SK-N-SH treated with all-trans-retinoic acid at 6 μM for 48 hours (cell line): ENCODE measurements around the gene ARID5B.

Experiments used
- ATAC-seq: fragments of 200-7000 bp; cut with Tn5 transposase; 3 replicates; pipeline ENCODE4 v1.9.1; 2020; ENCODE audit warnings: mild to moderate bottlenecking, moderate library complexity
- ARNTL ChIP-seq: fragments of 450-650 bp; formaldehyde crosslinking; IDR thresholded peaks from 2 replicates; pipeline ENCODE4 v1.5.0; 2020; ENCODE audit warnings: low read depth, mild to moderate bottlenecking, moderate library complexity, borderline replicate concordance
- BACH2 ChIP-seq: fragments of 250-450 bp; sonication (Bioruptor Pico); IDR thresholded peaks from 2 replicates; pipeline ENCODE4 v1.9.0; 2021; ENCODE audit warnings: mild to moderate bottlenecking, borderline replicate concordance
- ESRRG ChIP-seq: fragments of 250-450 bp; sonication (Bioruptor Pico); IDR thresholded peaks from 2 replicates; pipeline ENCODE4 v1.6.1; 2021; ENCODE audit warnings: mild to moderate bottlenecking
- ISL1 ChIP-seq: fragments of 250-450 bp; sonication (Bioruptor Pico); IDR thresholded peaks from 2 replicates; pipeline ENCODE4 v2.1.2; 2022; ENCODE audit warnings: mild to moderate bottlenecking, moderate library complexity
- POU6F1 ChIP-seq: fragments of 250-450 bp; sonication (Bioruptor Pico); IDR thresholded peaks from 2 replicates; pipeline ENCODE4 v1.8.0; 2021; ENCODE audit warnings: low read depth, mild to moderate bottlenecking, moderate library complexity, borderline replicate concordance
- PPARA ChIP-seq: fragments of 250-450 bp; sonication (Bioruptor Pico); IDR thresholded peaks from 2 replicates; pipeline ENCODE4 v1.5.0; 2020; ENCODE audit warnings: mild to moderate bottlenecking, borderline replicate concordance
- RARB ChIP-seq: fragments of 250-450 bp; sonication (Bioruptor Pico); IDR thresholded peaks from 2 replicates; pipeline ENCODE4 v1.8.0; 2021; ENCODE audit warnings: mild to moderate bottlenecking, moderate library complexity
- SNAI2 ChIP-seq: fragments of 250-450 bp; sonication (Bioruptor Pico); IDR thresholded peaks from 2 replicates; pipeline ENCODE4 v1.5.0; 2020; ENCODE audit warnings: mild to moderate bottlenecking, moderate library complexity
- TCF4 ChIP-seq: fragments of 250-450 bp; sonication (Bioruptor Pico); IDR thresholded peaks from 2 replicates; pipeline ENCODE4 v1.8.0; 2021; ENCODE audit warnings: mild to moderate bottlenecking, moderate library complexity, borderline replicate concordance
- TOX ChIP-seq: fragments of 250-450 bp; sonication (Bioruptor Pico); IDR thresholded peaks from 2 replicates; pipeline ENCODE4 v1.8.0; 2021; ENCODE audit warnings: mild to moderate bottlenecking, moderate library complexity, borderline replicate concordance
- TSHZ2 ChIP-seq: fragments of 250-450 bp; sonication (Bioruptor Pico); IDR thresholded peaks from 2 replicates; pipeline ENCODE4 v1.5.0; 2020; ENCODE audit warnings: mild to moderate bottlenecking, moderate library complexity
- ZC3H10 ChIP-seq: fragments of 250-450 bp; sonication (Bioruptor Pico); IDR thresholded peaks from 2 replicates; pipeline ENCODE4 v1.5.1; 2021; ENCODE audit warnings: mild to moderate bottlenecking, moderate library complexity
- ZFP3 ChIP-seq: fragments of 250-450 bp; sonication (Bioruptor Pico); IDR thresholded peaks from 2 replicates; pipeline ENCODE4 v1.5.0; 2020; ENCODE audit warnings: mild to moderate bottlenecking, moderate library complexity
- ZFP30 ChIP-seq: fragments of 450-650 bp; formaldehyde crosslinking; IDR thresholded peaks from 2 replicates; pipeline ENCODE4 v1.5.0; 2022; ENCODE audit warnings: mild to moderate bottlenecking, moderate library complexity
- ZNF565 ChIP-seq: fragments of 450-650 bp; formaldehyde crosslinking; conservative IDR thresholded peaks from 2 replicates; pipeline ENCODE4 v1.5.0; 2020; ENCODE audit warnings: low read depth, mild to moderate bottlenecking, moderate library complexity
- ZNF70 ChIP-seq: fragments of 450-650 bp; formaldehyde crosslinking; IDR thresholded peaks from 2 replicates; pipeline ENCODE4 v1.5.0; 2020; ENCODE audit warnings: mild to moderate bottlenecking, moderate library complexity
- TF ChIP-seq, protein P1 (sequence below): fragments of 250-450 bp; sonication (Bioruptor Pico); IDR thresholded peaks from 2 replicates; pipeline ENCODE4 v1.5.1; 2020; ENCODE audit warnings: low read depth, mild to moderate bottlenecking, moderate library complexity
- TF ChIP-seq, protein P2 (sequence below): fragments of 250-450 bp; sonication (Bioruptor Pico); IDR thresholded peaks from 2 replicates; pipeline ENCODE4 v1.5.1; 2021; ENCODE audit warnings: mild to moderate bottlenecking, moderate library complexity
- TF ChIP-seq, protein P3 (sequence below): fragments of 250-450 bp; sonication (Bioruptor Pico); IDR thresholded peaks from 2 replicates; pipeline ENCODE4 v1.8.0; 2020; ENCODE audit warnings: mild to moderate bottlenecking, moderate library complexity, borderline replicate concordance

The ARID5B gene

GRCh38 chr10:61964949-61965702 is 63.6 kb downstream of the ARID5B start:
- TF ChIP-seq, protein P1, sequence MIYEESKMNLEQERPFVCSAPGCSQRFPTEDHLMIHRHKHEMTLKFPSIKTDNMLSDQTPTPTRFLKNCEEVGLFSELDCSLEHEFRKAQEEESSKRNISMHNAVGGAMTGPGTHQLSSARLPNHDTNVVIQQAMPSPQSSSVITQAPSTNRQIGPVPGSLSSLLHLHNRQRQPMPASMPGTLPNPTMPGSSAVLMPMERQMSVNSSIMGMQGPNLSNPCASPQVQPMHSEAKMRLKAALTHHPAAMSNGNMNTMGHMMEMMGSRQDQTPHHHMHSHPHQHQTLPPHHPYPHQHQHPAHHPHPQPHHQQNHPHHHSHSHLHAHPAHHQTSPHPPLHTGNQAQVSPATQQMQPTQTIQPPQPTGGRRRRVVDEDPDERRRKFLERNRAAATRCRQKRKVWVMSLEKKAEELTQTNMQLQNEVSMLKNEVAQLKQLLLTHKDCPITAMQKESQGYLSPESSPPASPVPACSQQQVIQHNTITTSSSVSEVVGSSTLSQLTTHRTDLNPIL (CRISPR knock-in tag), result no peak
- TF ChIP-seq BACH2, result no peak
- TF ChIP-seq, protein P2, sequence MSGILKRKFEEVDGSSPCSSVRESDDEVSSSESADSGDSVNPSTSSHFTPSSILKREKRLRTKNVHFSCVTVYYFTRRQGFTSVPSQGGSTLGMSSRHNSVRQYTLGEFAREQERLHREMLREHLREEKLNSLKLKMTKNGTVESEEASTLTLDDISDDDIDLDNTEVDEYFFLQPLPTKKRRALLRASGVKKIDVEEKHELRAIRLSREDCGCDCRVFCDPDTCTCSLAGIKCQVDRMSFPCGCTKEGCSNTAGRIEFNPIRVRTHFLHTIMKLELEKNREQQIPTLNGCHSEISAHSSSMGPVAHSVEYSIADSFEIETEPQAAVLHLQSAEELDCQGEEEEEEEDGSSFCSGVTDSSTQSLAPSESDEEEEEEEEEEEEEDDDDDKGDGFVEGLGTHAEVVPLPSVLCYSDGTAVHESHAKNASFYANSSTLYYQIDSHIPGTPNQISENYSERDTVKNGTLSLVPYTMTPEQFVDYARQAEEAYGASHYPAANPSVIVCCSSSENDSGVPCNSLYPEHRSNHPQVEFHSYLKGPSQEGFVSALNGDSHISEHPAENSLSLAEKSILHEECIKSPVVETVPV (CRISPR knock-in tag), result no peak
- no peak for TF ChIP-seq ZC3H10 (CRISPR knock-in tag)
- TF ChIP-seq RARB (CRISPR knock-in tag), result no peak
- TF ChIP-seq ZNF565 (CRISPR knock-in tag), result no peak
- no peak for TF ChIP-seq ZFP3 (CRISPR knock-in tag)
- no peak for TF ChIP-seq TOX (CRISPR knock-in tag)
- TF ChIP-seq SNAI2 (CRISPR knock-in tag), result no peak
- no peak for TF ChIP-seq TSHZ2 (CRISPR knock-in tag)
- TF ChIP-seq ZFP30 (CRISPR knock-in tag), result no peak
- TF ChIP-seq ZNF70 (CRISPR knock-in tag), result no peak
- no peak for TF ChIP-seq POU6F1
- no peak for TF ChIP-seq ESRRG (CRISPR knock-in tag)
- TF ChIP-seq ISL1 (CRISPR knock-in tag), result no peak
- ATAC-seq, result no peak

- TF ChIP-seq ARNTL (CRISPR knock-in tag), result no peak
- TF ChIP-seq TCF4 (CRISPR knock-in tag), result no peak
- no peak for TF ChIP-seq SNAI2 (CRISPR knock-in tag)
- TF ChIP-seq, protein P1 (CRISPR knock-in tag), result no peak
- TF ChIP-seq PPARA (CRISPR knock-in tag), result no peak
- TF ChIP-seq, protein P2 (CRISPR knock-in tag), result no peak
- no peak for TF ChIP-seq ZFP30 (CRISPR knock-in tag)
- TF ChIP-seq TOX (CRISPR knock-in tag), result no peak
- TF ChIP-seq, protein P3, sequence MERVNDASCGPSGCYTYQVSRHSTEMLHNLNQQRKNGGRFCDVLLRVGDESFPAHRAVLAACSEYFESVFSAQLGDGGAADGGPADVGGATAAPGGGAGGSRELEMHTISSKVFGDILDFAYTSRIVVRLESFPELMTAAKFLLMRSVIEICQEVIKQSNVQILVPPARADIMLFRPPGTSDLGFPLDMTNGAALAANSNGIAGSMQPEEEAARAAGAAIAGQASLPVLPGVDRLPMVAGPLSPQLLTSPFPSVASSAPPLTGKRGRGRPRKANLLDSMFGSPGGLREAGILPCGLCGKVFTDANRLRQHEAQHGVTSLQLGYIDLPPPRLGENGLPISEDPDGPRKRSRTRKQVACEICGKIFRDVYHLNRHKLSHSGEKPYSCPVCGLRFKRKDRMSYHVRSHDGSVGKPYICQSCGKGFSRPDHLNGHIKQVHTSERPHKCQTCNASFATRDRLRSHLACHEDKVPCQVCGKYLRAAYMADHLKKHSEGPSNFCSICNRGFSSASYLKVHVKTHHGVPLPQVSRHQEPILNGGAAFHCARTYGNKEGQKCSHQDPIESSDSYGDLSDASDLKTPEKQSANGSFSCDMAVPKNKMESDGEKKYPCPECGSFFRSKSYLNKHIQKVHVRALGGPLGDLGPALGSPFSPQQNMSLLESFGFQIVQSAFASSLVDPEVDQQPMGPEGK, result no peak
- no peak for TF ChIP-seq POU6F1
- TF ChIP-seq TSHZ2 (CRISPR knock-in tag), result no peak
- TF ChIP-seq ZC3H10 (CRISPR knock-in tag), result no peak
- no peak for TF ChIP-seq ESRRG (CRISPR knock-in tag)
- ATAC-seq, result no peak
Observed at GRCh38 chr10:61965703-61966395, 64.3 kb downstream of the ARID5B start.
